ENCODE measurements around the gene GAB3. TPM values are rescaled to one million over a fixed set of nuclear protein-coding genes. Genes with fewer than 3 reads are reported as not detected.

GAB3 gene
- total RNA-seq, 1 experiment from 2014 or later: 0.09 TPM

- H3K9me3 ChIP-seq (ENCODE audit: low read depth, low read length, poor library complexity, severe bottlenecking): no peaks in the 10 kb centered on the region
- H3K27ac ChIP-seq (ENCODE audit: low read depth, low read length, poor library complexity, severe bottlenecking): no peak overlapping the region
- H3K4me1 ChIP-seq (ENCODE audit: insufficient read depth, low read length, poor library complexity, severe bottlenecking): no peaks in the 10 kb centered on the region
- no peak overlapping the region for H3K4me3 ChIP-seq (ENCODE audit: low read depth, low read length, poor library complexity, severe bottlenecking)
- TF ChIP-seq CTCF (conservative IDR thresholded peaks at IDR 0.05; ENCODE audit: low read depth, low read length) (no peak), EZH2 (IDR thresholded peaks at IDR 0.05; ENCODE audit: borderline replicate concordance, low read depth, low read length, poor library complexity, severe bottlenecking) (no peak)
- ChIA-PET CTCF (no interaction called here), POLR2A (ENCODE audit: low non-redundant PET) (no interaction called here)
- no peak for DNase-seq (ENCODE audit: low spot score)
- H3K36me3 ChIP-seq (ENCODE audit: insufficient read depth, low read length, poor library complexity, severe bottlenecking): no peaks in the 10 kb centered on the region
- H3K27me3 ChIP-seq (replicated peaks; ENCODE audit: insufficient read depth, low read depth, low read length, poor library complexity): no peaks in the 10 kb centered on the region
- BruUV-seq (replicated peaks): no TSS peak
- intact Hi-C loops (cut with micrococcal nuclease; ENCODE audit: unreplicated experiment): loop anchor here (10.0 kb wide), 1 partner anchor 195 kb away; the partner anchor contains the start of genes G6PD and IKBKG
Measured at GRCh38 chrX:154739952-154740465, 10.9 kb downstream of the GAB3 start.

GRCh38 chrX:154738011-154738738, 12.7 kb downstream of the GAB3 start:
- no TSS peak for BruUV-seq (replicated peaks)
- peak; percentile 48 for DNase-seq (ENCODE audit: low spot score)
- Histone ChIP-seq H3K27ac (ENCODE audit: low read depth, low read length, poor library complexity, severe bottlenecking) (no peak overlapping the region), H3K9me3 (ENCODE audit: low read depth, low read length, poor library complexity, severe bottlenecking) (no peaks in the 10 kb centered on the region), H3K27me3 (replicated peaks; ENCODE audit: insufficient read depth, low read depth, low read length, poor library complexity) (no peaks in the 10 kb centered on the region), H3K4me3 (ENCODE audit: low read depth, low read length, poor library complexity, severe bottlenecking) (no peak overlapping the region), H3K4me1 (ENCODE audit: insufficient read depth, low read length, poor library complexity, severe bottlenecking) (no peaks in the 10 kb centered on the region), H3K36me3 (ENCODE audit: insufficient read depth, low read length, poor library complexity, severe bottlenecking) (no peaks in the 10 kb centered on the region)
- ChIA-PET POLR2A (ENCODE audit: low non-redundant PET) (no interaction called here), CTCF (no interaction called here)
- TF ChIP-seq EZH2 (IDR thresholded peaks at IDR 0.05; ENCODE audit: borderline replicate concordance, low read depth, low read length, poor library complexity, severe bottlenecking) (no peak), CTCF (conservative IDR thresholded peaks at IDR 0.05; ENCODE audit: low read depth, low read length) (no peak)
- intact Hi-C loops (cut with micrococcal nuclease; ENCODE audit: unreplicated experiment): no loop called here

GRCh38 chrX:154737136-154737535, 13.7 kb downstream of the GAB3 start:
- TF ChIP-seq CTCF (conservative IDR thresholded peaks at IDR 0.05; ENCODE audit: low read depth, low read length) (no peak), EZH2 (IDR thresholded peaks at IDR 0.05; ENCODE audit: borderline replicate concordance, low read depth, low read length, poor library complexity, severe bottlenecking) (no peak)
- ChIA-PET POLR2A (ENCODE audit: low non-redundant PET) (no interaction called here), CTCF (no interaction called here)
- H3K4me3 ChIP-seq (ENCODE audit: low read depth, low read length, poor library complexity, severe bottlenecking): no peak overlapping the region
- intact Hi-C loops (cut with micrococcal nuclease; ENCODE audit: unreplicated experiment): no loop called here
- H3K9me3 ChIP-seq (ENCODE audit: low read depth, low read length, poor library complexity, severe bottlenecking): no peaks in the 10 kb centered on the region
- H3K27ac ChIP-seq (ENCODE audit: low read depth, low read length, poor library complexity, severe bottlenecking): no peak overlapping the region
- H3K36me3 ChIP-seq (ENCODE audit: insufficient read depth, low read length, poor library complexity, severe bottlenecking): no peaks in the 10 kb centered on the region
- no TSS peak for BruUV-seq (replicated peaks)
- H3K4me1 ChIP-seq (ENCODE audit: insufficient read depth, low read length, poor library complexity, severe bottlenecking): no peaks in the 10 kb centered on the region
- no peaks in the 10 kb centered on the region for H3K27me3 ChIP-seq (replicated peaks; ENCODE audit: insufficient read depth, low read depth, low read length, poor library complexity)
- no peak for DNase-seq (ENCODE audit: low spot score)
